Fibroblast of skin of back (primary cell): Measurements from ENCODE around the gene DLX2.

ENCODE experiments used
- DNase-seq: peaks from one replicate; pipeline ENCODE4 v3.0.0-alpha.2; 2013

DLX2 gene

GRCh38 chr2:172094294-172095145 is 8.2 kb downstream of the DLX2 start:
- no peak for DNase-seq

GRCh38 chr2:172093416-172094293 is 9.0 kb downstream of the DLX2 start:
- no peak for DNase-seq

- DNase-seq: no peak
Measured at GRCh38 chr2:172092716-172093415, 9.8 kb downstream of the DLX2 start.

- DNase-seq: no peak
Measured at GRCh38 chr2:172091761-172092566, 10.7 kb downstream of the DLX2 start.

- DNase-seq: no peak
Measured at GRCh38 chr2:172091000-172091641, 11.6 kb downstream of the DLX2 start.

GRCh38 chr2:172090044-172090961 is 12.4 kb downstream of the DLX2 start:
- DNase-seq: no peak

- DNase-seq: no peak
Measured at GRCh38 chr2:172089633-172090032, 13.1 kb downstream of the DLX2 start.

- DNase-seq: no peak
Measured at GRCh38 chr2:172089005-172089504, 13.6 kb downstream of the DLX2 start.

GRCh38 chr2:172088245-172089004 is 14.3 kb downstream of the DLX2 start:
- DNase-seq: no peak

GRCh38 chr2:172087780-172088244 is 14.9 kb downstream of the DLX2 start:
- no peak for DNase-seq

- no peak for DNase-seq
Measured at GRCh38 chr2:172087207-172087779, 15.4 kb downstream of the DLX2 start.

GRCh38 chr2:172086241-172087206 is 16.2 kb downstream of the DLX2 start:
- DNase-seq: no peak

GRCh38 chr2:172085460-172086159 is 17.1 kb downstream of the DLX2 start, which contains the start of gene DLX1:
Gene DLX1, plus strand, starts transcription at chr2:172085507. Its CDS starts 171 bp downstream, at chr2:172085678.
- DNase-seq: no peak

GRCh38 chr2:172084645-172085459 is 17.8 kb downstream of the DLX2 start:
- peak; percentile 96 for DNase-seq

GRCh38 chr2:172084395-172084644 is 18.4 kb downstream of the DLX2 start:
- no peak for DNase-seq
